ENCODE measurements around the gene FNDC7. TPM values are rescaled to one million over a fixed set of nuclear protein-coding genes. Genes with fewer than 3 reads are reported as not detected.

Gene FNDC7
- total RNA-seq, 6 experiments from 2014 or later, result 0.08 TPM; not detected in 5

DNA sequence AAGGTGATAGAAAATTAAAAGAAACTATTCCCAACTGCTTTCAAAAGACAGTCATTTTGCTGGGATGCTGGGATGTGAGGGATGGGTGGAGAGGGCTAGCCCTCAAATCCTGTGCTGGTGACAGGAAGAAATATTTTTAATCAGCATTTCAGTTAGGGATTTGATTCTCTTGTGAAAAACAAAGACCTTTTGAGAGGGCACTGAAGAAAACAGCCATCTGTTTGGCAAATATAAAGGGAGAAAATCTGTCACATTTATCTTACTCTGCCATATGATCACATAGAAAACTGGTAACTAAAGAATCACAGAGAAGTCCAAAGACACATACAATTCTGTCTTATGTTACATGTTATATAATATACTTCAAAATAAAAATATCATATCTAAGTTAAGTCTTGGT lies 46.1 kb downstream of the FNDC7 start:
- no peak for DNase-seq
- peaks cover 9% of the 10 kb centered on the region for H3K36me3 Mint-ChIP-seq (ENCODE audit: low read depth)
- TF ChIP-seq, protein P1, sequence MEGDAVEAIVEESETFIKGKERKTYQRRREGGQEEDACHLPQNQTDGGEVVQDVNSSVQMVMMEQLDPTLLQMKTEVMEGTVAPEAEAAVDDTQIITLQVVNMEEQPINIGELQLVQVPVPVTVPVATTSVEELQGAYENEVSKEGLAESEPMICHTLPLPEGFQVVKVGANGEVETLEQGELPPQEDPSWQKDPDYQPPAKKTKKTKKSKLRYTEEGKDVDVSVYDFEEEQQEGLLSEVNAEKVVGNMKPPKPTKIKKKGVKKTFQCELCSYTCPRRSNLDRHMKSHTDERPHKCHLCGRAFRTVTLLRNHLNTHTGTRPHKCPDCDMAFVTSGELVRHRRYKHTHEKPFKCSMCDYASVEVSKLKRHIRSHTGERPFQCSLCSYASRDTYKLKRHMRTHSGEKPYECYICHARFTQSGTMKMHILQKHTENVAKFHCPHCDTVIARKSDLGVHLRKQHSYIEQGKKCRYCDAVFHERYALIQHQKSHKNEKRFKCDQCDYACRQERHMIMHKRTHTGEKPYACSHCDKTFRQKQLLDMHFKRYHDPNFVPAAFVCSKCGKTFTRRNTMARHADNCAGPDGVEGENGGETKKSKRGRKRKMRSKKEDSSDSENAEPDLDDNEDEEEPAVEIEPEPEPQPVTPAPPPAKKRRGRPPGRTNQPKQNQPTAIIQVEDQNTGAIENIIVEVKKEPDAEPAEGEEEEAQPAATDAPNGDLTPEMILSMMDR (IDR thresholded peaks at IDR 0.05), result no peak
- H3K4me3 Mint-ChIP-seq, result no peak overlapping the region
- H3K4me1 Mint-ChIP-seq (ENCODE audit: low read depth), result peaks cover 22% of the 10 kb centered on the region
- H3K27me3 Mint-ChIP-seq (ENCODE audit: insufficient read depth), result no peaks in the 10 kb centered on the region
- H3K9me3 Mint-ChIP-seq, result no peaks in the 10 kb centered on the region
- H3K27ac Mint-ChIP-seq, result peak overlapping the region; percentile 7; the same call in 1 of the 2 replicates

DNA sequence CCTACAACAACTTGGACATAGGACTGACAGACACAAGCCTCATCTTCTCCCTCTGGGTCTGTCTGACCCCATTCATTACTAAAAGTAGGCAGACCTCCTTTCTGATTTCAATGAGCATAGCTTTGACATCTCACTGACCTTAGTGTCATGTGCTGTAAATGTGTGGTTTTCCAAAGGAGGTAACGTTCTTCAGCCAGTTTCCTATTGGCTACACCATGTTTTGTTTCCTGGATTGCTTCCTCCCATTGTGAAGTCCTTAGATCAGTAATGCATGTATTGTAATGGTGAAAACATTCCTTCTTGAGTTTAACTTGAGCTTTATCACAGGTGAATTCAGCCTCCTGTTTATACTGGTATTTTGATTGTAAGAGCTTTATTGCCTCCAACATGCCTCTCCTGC lies 54.4 kb downstream of the FNDC7 start:
- Mint-ChIP-seq H3K4me1 (ENCODE audit: low read depth) (no peaks in the 10 kb centered on the region), H3K27ac (no peak overlapping the region), H3K27me3 (ENCODE audit: insufficient read depth) (no peaks in the 10 kb centered on the region), H3K4me3 (no peak overlapping the region), H3K9me3 (no peaks in the 10 kb centered on the region), H3K36me3 (ENCODE audit: low read depth) (peaks cover 32% of the 10 kb centered on the region)
- TF ChIP-seq, protein P1 (IDR thresholded peaks at IDR 0.05), result no peak
- no peak for DNase-seq

DNA sequence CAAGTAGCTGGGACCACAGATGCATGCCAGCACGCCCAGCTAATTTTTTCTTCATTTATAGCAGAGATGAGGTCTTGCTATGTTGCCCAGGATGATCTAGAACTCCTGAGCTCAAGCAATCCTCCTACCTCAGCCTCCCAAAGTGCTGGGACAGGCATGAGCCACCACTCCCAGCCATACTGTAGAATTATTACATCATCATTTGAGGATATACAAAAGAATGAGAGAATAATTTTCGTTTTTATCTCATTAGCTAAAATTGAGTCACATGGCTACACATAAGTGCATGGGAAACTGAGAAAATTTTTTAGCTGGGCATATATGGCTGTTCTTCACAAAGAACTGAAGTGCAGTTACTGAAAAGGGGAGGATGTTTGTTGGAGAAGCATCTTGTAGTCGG lies 55.0 kb downstream of the FNDC7 start:
- no peaks in the 10 kb centered on the region for H3K27me3 Mint-ChIP-seq (ENCODE audit: insufficient read depth)
- H3K27ac Mint-ChIP-seq, result no peak overlapping the region
- no peaks in the 10 kb centered on the region for H3K9me3 Mint-ChIP-seq
- peaks cover 28% of the 10 kb centered on the region for H3K36me3 Mint-ChIP-seq (ENCODE audit: low read depth)
- DNase-seq, result no peak
- H3K4me1 Mint-ChIP-seq (ENCODE audit: low read depth), result no peaks in the 10 kb centered on the region
- no peak overlapping the region for H3K4me3 Mint-ChIP-seq
- TF ChIP-seq, protein P1 (IDR thresholded peaks at IDR 0.05), result no peak

DNA sequence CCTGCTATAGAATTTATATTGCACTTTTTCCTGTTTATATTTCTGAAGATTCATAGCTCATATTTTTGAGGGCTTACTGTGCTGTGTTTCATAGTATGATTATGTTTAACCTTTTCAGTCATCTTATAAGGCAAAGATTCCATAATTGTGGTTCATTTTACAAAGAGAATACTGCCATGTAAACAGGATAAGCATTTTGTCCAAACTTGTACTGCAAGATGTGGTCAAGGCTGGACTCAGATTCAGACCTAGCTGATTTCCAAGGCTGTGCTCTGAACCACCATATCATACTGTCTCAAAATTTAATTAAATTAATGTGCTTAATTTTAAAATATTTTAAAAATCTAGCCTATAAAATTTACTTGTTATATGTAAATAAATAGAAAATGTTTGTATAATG lies 65.1 kb downstream of the FNDC7 start:
- Mint-ChIP-seq H3K27me3 (ENCODE audit: insufficient read depth) (peaks cover 3% of the 10 kb centered on the region; the same call in 1 of the 2 replicates), H3K4me1 (ENCODE audit: low read depth) (no peaks in the 10 kb centered on the region), H3K36me3 (ENCODE audit: low read depth) (peaks cover 30% of the 10 kb centered on the region), H3K9me3 (no peaks in the 10 kb centered on the region), H3K27ac (no peak overlapping the region), H3K4me3 (no peak overlapping the region)
- no peak for DNase-seq
- TF ChIP-seq, protein P1 (IDR thresholded peaks at IDR 0.05), result no peak

DNA sequence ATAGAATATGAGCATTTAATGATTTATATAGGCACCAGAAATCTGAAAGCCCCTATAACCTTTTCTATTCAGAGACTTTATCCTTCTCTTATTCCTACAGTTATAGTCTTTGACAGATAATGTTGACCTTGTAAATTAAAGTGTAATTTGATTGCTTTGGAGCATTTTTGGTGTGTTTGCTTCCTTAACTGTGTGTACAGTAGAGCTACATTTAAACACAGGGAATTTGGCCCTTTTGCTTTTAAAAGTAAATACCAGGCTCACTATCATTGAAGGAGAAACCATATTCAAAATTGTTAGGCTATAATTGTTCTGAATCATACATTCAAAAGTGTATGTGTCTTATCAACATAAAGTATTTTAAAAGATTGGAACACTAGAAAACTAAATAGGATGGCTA lies 66.7 kb downstream of the FNDC7 start:
- Mint-ChIP-seq H3K27ac (no peak overlapping the region), H3K27me3 (ENCODE audit: insufficient read depth) (peaks cover 2% of the 10 kb centered on the region), H3K9me3 (peaks cover 13% of the 10 kb centered on the region), H3K4me1 (ENCODE audit: low read depth) (no peaks in the 10 kb centered on the region), H3K36me3 (ENCODE audit: low read depth) (peaks cover 38% of the 10 kb centered on the region), H3K4me3 (no peak overlapping the region)
- TF ChIP-seq, protein P1 (IDR thresholded peaks at IDR 0.05), result no peak
- no peak for DNase-seq
